Glutamatergic neuron (in vitro differentiated cells): ENCODE data around the gene CERS5. TPM values are rescaled to one million over a fixed set of nuclear protein-coding genes. Genes with fewer than 3 reads are reported as not detected.

Source experiments
- DNase-seq: peaks from one replicate; pipeline ENCODE4 v3.0.0; 2022
- H3K27ac Mint-ChIP-seq: one replicate; pipeline ENCODE4 v1.8.0; 2020; ENCODE audit warnings: mild to moderate bottlenecking, mixed read lengths, inconsistent platforms; ENCODE audit not compliant: unreplicated experiment
- H3K27me3 Mint-ChIP-seq: one replicate; pipeline ENCODE4 v1.8.0; 2020; ENCODE audit warnings: mild to moderate bottlenecking, moderate library complexity, mixed read lengths, inconsistent platforms; ENCODE audit not compliant: unreplicated experiment
- H3K36me3 Mint-ChIP-seq: one replicate; pipeline ENCODE4 v1.8.0; 2020; ENCODE audit warnings: mild to moderate bottlenecking, mixed read lengths, inconsistent platforms; ENCODE audit not compliant: unreplicated experiment
- H3K4me1 Mint-ChIP-seq: one replicate; pipeline ENCODE4 v1.8.0; 2020; ENCODE audit warnings: mild to moderate bottlenecking, low read depth, mixed read lengths, inconsistent platforms; ENCODE audit not compliant: unreplicated experiment
- H3K4me3 Mint-ChIP-seq: one replicate; pipeline ENCODE4 v1.8.0; 2020; ENCODE audit warnings: mild to moderate bottlenecking, mixed read lengths, inconsistent platforms; ENCODE audit not compliant: unreplicated experiment
- H3K9me3 Mint-ChIP-seq: one replicate; pipeline ENCODE4 v1.8.0; 2020; ENCODE audit warnings: mild to moderate bottlenecking, moderate library complexity, mixed read lengths, inconsistent platforms; ENCODE audit not compliant: unreplicated experiment
- CTCF ChIP-seq: fragments of 200-600 bp; sonication (generic); IDR thresholded peaks from one replicate; pipeline ENCODE4 v1.5.0; 2021; ENCODE audit not compliant: partially characterized antibody, unreplicated experiment
- total RNA-seq: library from RNA; stranded (reverse); fragmentation: NEBNext Ultra II Directional; extraction: Animal tissue kit (Norgen Biotek cat#: 25700); gene quantifications from one replicate; pipeline ENCODE4 v1.2.1, GENCODE V29; 2021; ENCODE audit not compliant: unreplicated experiment

The CERS5 gene
- total RNA-seq, 1 donor from 2014 or later: 125 TPM

- H3K27me3 Mint-ChIP-seq: no peaks in the 10 kb centered on the region
- no peak for DNase-seq
- H3K4me1 Mint-ChIP-seq: peaks cover 9% of the 10 kb centered on the region
- H3K36me3 Mint-ChIP-seq: no peaks in the 10 kb centered on the region
- no peak overlapping the region for H3K4me3 Mint-ChIP-seq
- no peaks in the 10 kb centered on the region for H3K9me3 Mint-ChIP-seq
- no peak for TF ChIP-seq CTCF
- peak overlapping the region; percentile 53 for H3K27ac Mint-ChIP-seq
These were observed 20.1 kb upstream of the CERS5 start for GRCh38 chr12:50187084-50187900.

GRCh38 chr12:50186681-50187080 is 19.5 kb upstream of the CERS5 start:
- Mint-ChIP-seq H3K9me3 (no peaks in the 10 kb centered on the region), H3K27ac (no peak overlapping the region), H3K4me3 (no peak overlapping the region), H3K36me3 (no peaks in the 10 kb centered on the region), H3K4me1 (peaks cover 9% of the 10 kb centered on the region), H3K27me3 (no peaks in the 10 kb centered on the region)
- no peak for TF ChIP-seq CTCF
- no peak for DNase-seq

- Mint-ChIP-seq H3K4me1 (peaks cover 9% of the 10 kb centered on the region), H3K36me3 (no peaks in the 10 kb centered on the region), H3K27ac (no peak overlapping the region), H3K27me3 (no peaks in the 10 kb centered on the region), H3K4me3 (no peak overlapping the region), H3K9me3 (no peaks in the 10 kb centered on the region)
- DNase-seq: no peak
- no peak for TF ChIP-seq CTCF
These were observed 18.9 kb upstream of the CERS5 start for GRCh38 chr12:50185970-50186663.

- no peaks in the 10 kb centered on the region for H3K9me3 Mint-ChIP-seq
- H3K27me3 Mint-ChIP-seq: no peaks in the 10 kb centered on the region
- H3K27ac Mint-ChIP-seq: no peak overlapping the region
- DNase-seq: no peak
- no peak for TF ChIP-seq CTCF
- H3K4me3 Mint-ChIP-seq: no peak overlapping the region
- H3K36me3 Mint-ChIP-seq: no peaks in the 10 kb centered on the region
- H3K4me1 Mint-ChIP-seq: peaks cover 9% of the 10 kb centered on the region
These were observed 18.2 kb upstream of the CERS5 start for GRCh38 chr12:50185301-50185895.
